Measurements from ENCODE around the gene TMEM131L.
"Not testable (repeated sequence)": the region's sequence is repeated elsewhere in the genome, so short reads cannot be mapped to it uniquely, and the experiment has no call there.

Gene TMEM131L

GRCh38 chr4:153447175-153447905 is 18.8 kb upstream of the TMEM131L start:
- DNase-seq (ENCODE audit: low spot score), result peak; percentile 58

GRCh38 chr4:153448003-153448731 is 18.0 kb upstream of the TMEM131L start:
- peak; percentile 18 for DNase-seq (ENCODE audit: low spot score)

- DNase-seq (ENCODE audit: low spot score), result no peak
Observed at GRCh38 chr4:153449338-153449737, 16.8 kb upstream of the TMEM131L start.

- DNase-seq (ENCODE audit: low spot score), result no peak
Observed at GRCh38 chr4:153450544-153450917, 15.6 kb upstream of the TMEM131L start.

GRCh38 chr4:153451145-153451544 is 15.0 kb upstream of the TMEM131L start:
- DNase-seq (ENCODE audit: low spot score), result not testable (repeated sequence)

GRCh38 chr4:153451911-153452657 is 14.1 kb upstream of the TMEM131L start:
- no peak for DNase-seq (ENCODE audit: low spot score)

GRCh38 chr4:153452658-153453378 is 13.3 kb upstream of the TMEM131L start:
- no peak for DNase-seq (ENCODE audit: low spot score)

GRCh38 chr4:153453402-153453801 is 12.8 kb upstream of the TMEM131L start:
- no peak for DNase-seq (ENCODE audit: low spot score)

- no peak for DNase-seq (ENCODE audit: low spot score)
Observed at GRCh38 chr4:153458969-153459368, 7.2 kb upstream of the TMEM131L start.

- not testable (repeated sequence) for DNase-seq (ENCODE audit: low spot score)
Observed at GRCh38 chr4:153461549-153461948, 4.6 kb upstream of the TMEM131L start.

- DNase-seq (ENCODE audit: low spot score), result no peak
Observed at GRCh38 chr4:153464068-153464467, 2.1 kb upstream of the TMEM131L start.

GRCh38 chr4:153465140-153465539 is 1.0 kb upstream of the TMEM131L start:
- DNase-seq (ENCODE audit: low spot score), result no peak

- peak; percentile 80 for DNase-seq (ENCODE audit: low spot score)
Observed at GRCh38 chr4:153465615-153466080, 512 bp upstream of the TMEM131L start.

- peak; percentile 30 for DNase-seq (ENCODE audit: low spot score)
Observed at GRCh38 chr4:153466949-153467896, 1.1 kb downstream of the TMEM131L start.

GRCh38 chr4:153467897-153468262 is 1.7 kb downstream of the TMEM131L start:
- no peak for DNase-seq (ENCODE audit: low spot score)

- DNase-seq (ENCODE audit: low spot score), result no peak
Observed at GRCh38 chr4:153468587-153468986, 2.4 kb downstream of the TMEM131L start.

GRCh38 chr4:153469031-153469430 is 2.9 kb downstream of the TMEM131L start:
- no peak for DNase-seq (ENCODE audit: low spot score)

GRCh38 chr4:153471071-153471697 is 5.0 kb downstream of the TMEM131L start:
- not testable (repeated sequence) for DNase-seq (ENCODE audit: low spot score)

- no peak for DNase-seq (ENCODE audit: low spot score)
Observed at GRCh38 chr4:153471698-153472093, 5.5 kb downstream of the TMEM131L start.

Data from AG20443 (cell line).